Measurements from ENCODE around the gene ATP5F1D. TPM values are rescaled to one million over a fixed set of nuclear protein-coding genes. Genes with fewer than 3 reads are reported as not detected.

Gene ATP5F1D
- total RNA-seq, 1 experiment from 2014 or later: 179 TPM

DNA sequence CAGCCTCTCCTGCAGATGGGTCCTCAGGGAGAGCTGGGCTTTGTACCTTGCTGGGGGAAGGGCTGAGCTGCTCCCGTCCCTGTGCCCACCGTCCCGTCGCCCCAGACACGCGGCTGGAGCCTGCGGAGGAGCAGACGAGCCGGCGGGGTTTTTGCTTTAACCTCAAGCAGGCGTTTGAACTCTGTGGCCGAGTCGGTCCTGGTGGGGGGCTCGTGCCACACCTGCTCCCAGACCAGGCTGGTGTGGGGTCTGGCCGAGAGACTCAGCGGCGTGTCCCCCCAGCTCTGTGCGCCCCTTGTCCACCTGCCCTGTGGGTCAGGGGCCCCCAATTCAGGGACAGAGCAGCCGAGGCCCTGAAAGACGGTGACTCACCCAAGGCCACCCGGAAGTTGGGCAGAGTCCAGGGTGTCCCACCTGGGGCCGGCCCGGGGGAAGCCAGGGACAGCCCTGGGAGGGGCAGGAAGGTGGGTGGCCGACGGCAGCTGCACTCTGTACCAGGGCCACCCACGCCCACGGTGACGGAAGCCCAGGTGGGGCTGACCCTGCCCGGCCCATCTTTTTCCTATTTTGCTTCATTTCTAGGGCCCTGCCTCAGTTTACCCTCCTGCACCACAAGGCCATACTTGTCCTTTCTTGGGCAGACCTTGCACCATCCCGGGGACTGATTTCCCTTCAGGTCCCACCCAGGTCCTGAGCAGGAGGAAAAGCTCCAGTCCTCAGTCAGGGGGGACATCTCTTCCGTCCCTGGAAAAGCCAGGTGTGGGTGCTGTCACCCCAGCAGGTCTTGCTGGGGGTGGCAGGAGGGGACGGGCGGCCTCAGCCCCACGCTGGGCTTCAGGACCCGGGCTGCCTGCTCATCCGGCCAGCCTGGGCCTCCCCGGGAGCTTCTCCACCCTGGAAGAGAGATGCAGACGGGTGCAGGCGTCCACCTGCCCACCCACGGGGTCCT lies 49.4 kb downstream of the ATP5F1D start:
- no peak overlapping the region for H2BK20ac ChIP-seq (ENCODE audit: low read depth, low read length, poor library complexity, severe bottlenecking)
- H3K27ac Mint-ChIP-seq: no peak overlapping the region
- no peaks in the 10 kb centered on the region for H3K4me1 ChIP-seq (ENCODE audit: insufficient read depth, low read length)
- no peak overlapping the region for H2AK5ac ChIP-seq (ENCODE audit: insufficient read length, low read length)
- peaks cover 2% of the 10 kb centered on the region; the same call in 1 of the 2 replicates for H3K79me2 ChIP-seq (ENCODE audit: insufficient read depth, low read length)
- no peak overlapping the region for H3K4ac ChIP-seq (ENCODE audit: low read depth, low read length)
- no peaks in the 10 kb centered on the region for H3K79me1 ChIP-seq (ENCODE audit: insufficient read depth, low read depth, low read length, poor library complexity, severe bottlenecking)
- H4K91ac ChIP-seq (ENCODE audit: insufficient read length, low read depth, low read length): no peak overlapping the region
- H3K27me3 ChIP-seq (ENCODE audit: insufficient read depth, low read length): no peaks in the 10 kb centered on the region
- H3K23me2 ChIP-seq (ENCODE audit: insufficient read length, low read depth, low read length, poor library complexity, severe bottlenecking): peaks cover 4% of the 10 kb centered on the region
- no peak overlapping the region for H2BK120ac ChIP-seq (ENCODE audit: low read depth, low read length, poor library complexity, severe bottlenecking)
- H2BK12ac ChIP-seq (ENCODE audit: insufficient read length, low read depth, low read length): no peak overlapping the region
- H3K9me3 Mint-ChIP-seq: no peaks in the 10 kb centered on the region
- H2BK15ac ChIP-seq (ENCODE audit: low read depth, low read length): no peak overlapping the region
- no peak overlapping the region for H3K9ac ChIP-seq (ENCODE audit: extremely low read depth, insufficient read length, low read length)
- no peak overlapping the region for H4K8ac ChIP-seq (replicated peaks; ENCODE audit: insufficient read length, low read depth, low read length)
- no peak overlapping the region for H2BK5ac ChIP-seq (ENCODE audit: insufficient read length, low read length)
- H3K9me3 ChIP-seq (ENCODE audit: control insufficient read depth, low read depth, low read length): no peaks in the 10 kb centered on the region
- no peak overlapping the region for H3K27ac ChIP-seq (ENCODE audit: insufficient read length, low read depth, low read length)
- no CpG with 5 or more reads among the region's 40 CpGs for WGBS (ENCODE audit: extremely low coverage, insufficient read length, low lambda C conversion rate)
- H3K56ac ChIP-seq (ENCODE audit: insufficient read length, low read depth, low read length): no peak overlapping the region
- DNase-seq: no peak
- H4K5ac ChIP-seq (ENCODE audit: insufficient read length, low read depth, low read length): no peak overlapping the region
- no peak overlapping the region for H3T11ph ChIP-seq (ENCODE audit: low read length)
- H3K18ac ChIP-seq (ENCODE audit: insufficient read length, low read depth, low read length): no peak overlapping the region
- peaks cover 0 to 18% of the 10 kb centered on the region in 2 experiments; a peak in 2 of 4 replicates for H3K4me1 Mint-ChIP-seq
- H4K20me1 ChIP-seq (ENCODE audit: control insufficient read depth, insufficient read depth, insufficient read length): no peaks in the 10 kb centered on the region
- H3K36me3 Mint-ChIP-seq (ENCODE audit: insufficient read depth in 1 of 3, low read depth in 3 of 3): no peaks in the 10 kb centered on the region
- no peak overlapping the region for H3K4me3 Mint-ChIP-seq
- H3K23ac ChIP-seq (ENCODE audit: insufficient read length, low read depth, low read length): no peak overlapping the region
- no peak overlapping the region for H3K4me2 ChIP-seq (ENCODE audit: insufficient read depth, insufficient read length, low read length)
- peaks cover 16% of the 10 kb centered on the region for H3K27me3 Mint-ChIP-seq (ENCODE audit: low read depth)
- no peak overlapping the region for H2AFZ ChIP-seq (ENCODE audit: low read length)
- no peak overlapping the region; the same call in 1 of the 2 replicates for H3K14ac ChIP-seq (ENCODE audit: insufficient read depth, low read length)
- no peak for TF ChIP-seq CTCF (conservative IDR thresholded peaks at IDR 0.05)

Data from H9 (cell line).